IMR-90 (cell line): ENCODE data around the gene RAB3C. TPM values are rescaled to one million over a fixed set of nuclear protein-coding genes. Genes with fewer than 3 reads are reported as not detected.

Experiments
- ATAC-seq: fragments of 200-7000 bp; cut with Tn5 transposase; 2 replicates; pipeline ENCODE4 v1.9.1; 2020; ENCODE audit warnings: low read depth, mild to moderate bottlenecking, moderate library complexity
- BruUV-seq: library from RNA; stranded (reverse); fragments of 400-500 nt; replicated peaks from 2 replicates; lab custom pipeline; 2021; lab: Mats Ljungman, UMichigan
- CTCF ChIA-PET: fragments of 300-600 bp; formaldehyde crosslinking; extraction: SDS; loops from one replicate; lab custom pipeline; 2021; ENCODE audit warnings: antibody characterized with exemption; lab: Yijun Ruan, JAX
- POLR2A ChIA-PET: fragments of 300-600 bp; sonication (Branson Sonifier 250); formaldehyde crosslinking; loops from one replicate; lab custom pipeline; 2022; ENCODE audit warnings: antibody characterized with exemption; ENCODE audit not compliant: unreplicated experiment; lab: Charles Lee
- DNase-seq: peaks from one replicate; pipeline ENCODE4 v3.0.0; 2013
- H2AFZ ChIP-seq: replicated peaks from 2 replicates; pipeline ENCODE3; 2013; ENCODE audit warnings: low read length, mild to moderate bottlenecking; ENCODE audit not compliant: poor library complexity
- H2AK5ac ChIP-seq: 2 replicates; pipeline ENCODE4 v1.6.1; 2013; ENCODE audit warnings: low read depth, low read length, inconsistent platforms
- H2AK9ac ChIP-seq: replicated peaks from 2 replicates; pipeline ENCODE3; 2013; ENCODE audit warnings: mild to moderate bottlenecking, low read depth, low read length, moderate library complexity; ENCODE audit not compliant: poor library complexity
- H2BK120ac ChIP-seq: 2 replicates; pipeline ENCODE4 v1.6.1; 2013; ENCODE audit warnings: low read depth, low read length, inconsistent platforms
- H2BK15ac ChIP-seq: 3 replicates; pipeline ENCODE4 v1.6.1; 2013; ENCODE audit warnings: low read depth, low read length, inconsistent platforms
- H2BK20ac ChIP-seq: 2 replicates; pipeline ENCODE4 v1.6.1; 2013; ENCODE audit warnings: low read depth, mild to moderate bottlenecking, inconsistent platforms, low read length, moderate library complexity
- H2BK5ac ChIP-seq: 2 replicates; pipeline ENCODE4 v1.6.1; 2013; ENCODE audit warnings: mild to moderate bottlenecking, low read depth, low read length, inconsistent platforms; ENCODE audit not compliant: poor library complexity, severe bottlenecking
- H3K14ac ChIP-seq: replicated peaks from 2 replicates; pipeline ENCODE4 v1.6.1; 2013; ENCODE audit warnings: low read depth, low read length, inconsistent platforms
- H3K18ac ChIP-seq: 2 replicates; pipeline ENCODE4 v1.6.1; 2013; ENCODE audit warnings: low read depth, low read length, control low read depth
- H3K23ac ChIP-seq: 2 replicates; pipeline ENCODE4 v1.6.1; 2013; ENCODE audit warnings: low read depth, low read length, inconsistent platforms
- H3K27ac ChIP-seq: 2 replicates; pipeline ENCODE4 v1.5.1; 2013; ENCODE audit warnings: mild to moderate bottlenecking, control low read depth, low read length; ENCODE audit not compliant: insufficient read depth
- H3K27me3 ChIP-seq: 2 replicates; pipeline ENCODE4 v1.6.1; 2013; ENCODE audit warnings: low read length; ENCODE audit not compliant: control insufficient read depth, insufficient read depth
- H3K36me3 ChIP-seq: 2 replicates; pipeline ENCODE4 v1.6.1; 2013; ENCODE audit warnings: low read length, mixed read lengths; ENCODE audit not compliant: control insufficient read depth, insufficient read depth
- H3K4ac ChIP-seq: 2 replicates; pipeline ENCODE4 v1.6.1; 2013; ENCODE audit warnings: low read depth, low read length, inconsistent platforms
- H3K4me1 ChIP-seq: 2 replicates; pipeline ENCODE4 v1.6.1; 2013; ENCODE audit warnings: low read length, mixed read lengths; ENCODE audit not compliant: control insufficient read depth, insufficient read depth
- H3K4me2 ChIP-seq: 2 replicates; pipeline ENCODE4 v1.6.1; 2013; ENCODE audit warnings: low read depth, mild to moderate bottlenecking, control low read depth, low read length, moderate library complexity
- H3K4me3 ChIP-seq: 2 replicates; pipeline ENCODE4 v1.5.1; 2013; ENCODE audit warnings: low read depth, mild to moderate bottlenecking, control low read depth, low read length, moderate library complexity; ENCODE audit not compliant: insufficient read depth
- H3K56ac ChIP-seq: 2 replicates; pipeline ENCODE4 v1.6.1; 2013; ENCODE audit warnings: low read length, inconsistent platforms; ENCODE audit not compliant: insufficient read depth; ENCODE audit errors: extremely low read depth
- H3K79me1 ChIP-seq, 2 experiments: 2 replicates each; pipeline ENCODE4 v1.6.1; 2013; ENCODE audit warnings: low read length in 2 of 2, inconsistent platforms in 1 of 2, low read depth in 1 of 2
- H3K9ac ChIP-seq: 2 replicates; pipeline ENCODE4 v1.6.1; 2013; ENCODE audit warnings: low read depth, low read length, control low read depth
- H3K9me1 ChIP-seq: 2 replicates; pipeline ENCODE4 v1.6.1; 2013; ENCODE audit warnings: low read length, inconsistent platforms; ENCODE audit not compliant: insufficient read depth
- H3K9me3 ChIP-seq: 2 replicates; pipeline ENCODE4 v1.6.1; 2013; ENCODE audit warnings: low read length; ENCODE audit not compliant: control insufficient read depth, insufficient read depth
- H4K20me1 ChIP-seq: 2 replicates; pipeline ENCODE4 v1.6.1; 2013; ENCODE audit warnings: low read length, inconsistent platforms; ENCODE audit not compliant: insufficient read depth
- H4K5ac ChIP-seq: 2 replicates; pipeline ENCODE4 v1.6.1; 2013; ENCODE audit warnings: mild to moderate bottlenecking, low read depth, low read length, control low read depth
- H4K8ac ChIP-seq, 2 experiments: 2 replicates each; pipeline ENCODE4 v1.6.1; 2013; ENCODE audit warnings: low read depth in 2 of 2, low read length in 2 of 2, control low read depth in 1 of 2, inconsistent platforms in 1 of 2
- H4K91ac ChIP-seq: 2 replicates; pipeline ENCODE4 v1.6.1; 2013; ENCODE audit warnings: low read depth, low read length, inconsistent platforms; ENCODE audit not compliant: insufficient read depth
- BHLHE40 ChIP-seq: fragments of 150-350 bp; IDR thresholded peaks from 2 replicates; pipeline ENCODE4 v1.6.1; 2016; ENCODE audit warnings: mild to moderate bottlenecking, low read depth, low read length
- CHD1 ChIP-seq: IDR thresholded peaks from 2 replicates; pipeline ENCODE4 v1.6.1; 2012; ENCODE audit warnings: low read depth, low read length, improper control_type of control experiment
- FOS ChIP-seq: fragments of 150-350 bp; IDR thresholded peaks from 2 replicates; pipeline ENCODE4 v1.6.1; 2016; ENCODE audit warnings: low read depth, low read length
- NFE2L2 ChIP-seq: fragments of 150-350 bp; IDR thresholded peaks from 2 replicates; pipeline ENCODE4 v1.6.1; 2016; ENCODE audit warnings: low read depth, mild to moderate bottlenecking, low read length
- POLR2A ChIP-seq: IDR thresholded peaks from 2 replicates; pipeline ENCODE4 v1.6.1; 2012; ENCODE audit warnings: mild to moderate bottlenecking, low read depth, low read length
- RAD21 ChIP-seq: IDR thresholded peaks from 2 replicates; pipeline ENCODE4 v1.6.1; 2012; ENCODE audit warnings: low read length, improper control_type of control experiment
- RCOR1 ChIP-seq: IDR thresholded peaks from 2 replicates; pipeline ENCODE4 v1.6.1; 2012; ENCODE audit warnings: mild to moderate bottlenecking, low read length, improper control_type of control experiment; ENCODE audit not compliant: insufficient replicate concordance
- RFX5 ChIP-seq: IDR thresholded peaks from 2 replicates; pipeline ENCODE4 v1.8.0; 2012; ENCODE audit warnings: low read depth, mild to moderate bottlenecking, low read length, moderate library complexity
- SMC3 ChIP-seq: fragments of 150-350 bp; IDR thresholded peaks from 2 replicates; pipeline ENCODE4 v1.6.1; 2016; ENCODE audit warnings: low read depth, mild to moderate bottlenecking, antibody characterized with exemption, low read length, moderate library complexity
- WGBS, 2 experiments: methylation state at CpG; one replicate each; pipeline versions ENCODE4 v1.1.5 to v1.1.7; 2013; ENCODE audit warnings: missing lambda C conversion rate in 2 of 2; ENCODE audit not compliant: insufficient read length in 1 of 2; ENCODE audit errors: extremely low coverage in 2 of 2; 5-methylcytosine and 5-hydroxymethylcytosine counted together
- dilution Hi-C: fragments of 300-500 bp; cut with HindIII; formaldehyde crosslinking; loops from one replicate; pipeline ENCODE4 v1.14.3; 2018; ENCODE audit warnings: low sequenced_read_pairs; ENCODE audit not compliant: unreplicated experiment
- in situ Hi-C: fragments of 300-500 bp; cut with MboI; formaldehyde crosslinking; loops from 3 replicates; pipeline ENCODE4 v1.14.3; 2019; ENCODE audit warnings: low sequenced_read_pairs, inconsistent platforms, mixed read lengths
- intact Hi-C: fragments of 100-400 bp; cut with micrococcal nuclease; formaldehyde crosslinking; loops from 2 replicates; pipeline ENCODE4 v1.10.0; 2022
- polyA plus RNA-seq, 3 experiments: library from polyadenylated mRNA; depleted of rRNA; stranded (reverse); fragments of >200 nt; gene quantifications; 2 replicates each; pipeline ENCODE4 v1.2.3, GENCODE V29; 2012; ENCODE audit warnings: low replicate concordance in 1 of 3
- total RNA-seq: library from RNA; depleted of rRNA; stranded (reverse); fragments of >200 nt; gene quantifications from 2 replicates; pipeline ENCODE4 v1.2.3, GENCODE V29; 2012

The RAB3C gene
- total and polyA plus RNA-seq, 2 of the 4 experiments (the other 2 are of a cell fraction) = not detected

DNA sequence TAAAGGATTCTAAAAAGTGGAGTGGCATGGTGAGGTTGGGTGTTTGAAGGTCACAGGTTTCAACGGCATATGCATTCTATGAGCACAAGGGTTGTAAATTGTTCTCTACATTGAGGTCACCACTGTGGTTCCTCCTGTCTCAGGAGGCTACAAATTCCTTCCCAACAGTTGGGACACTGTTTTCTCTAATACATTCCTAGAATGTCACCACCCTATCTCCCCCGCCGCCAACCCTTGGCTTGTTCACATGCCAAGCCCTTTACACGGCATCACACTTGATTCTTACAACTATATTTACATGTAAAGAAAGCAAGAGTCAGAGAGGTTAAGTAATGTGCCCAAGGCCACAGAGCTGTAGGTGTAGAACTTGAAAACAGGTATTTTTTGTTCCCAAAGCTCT is 315.1 kb downstream of the RAB3C start:
- Histone ChIP-seq H3K4me1 (no peaks in the 10 kb centered on the region), H3K9ac (no peak overlapping the region), H2AK5ac (no peak overlapping the region), H3K4ac (no peak overlapping the region), H3K36me3 (no peaks in the 10 kb centered on the region), H3K4me3 (no peak overlapping the region), H2AFZ (no peak overlapping the region), H3K27ac (no peak overlapping the region), H2BK15ac (no peak overlapping the region), H4K5ac (no peak overlapping the region), H3K23ac (no peak overlapping the region), H3K56ac (no peak overlapping the region), H3K18ac (no peak overlapping the region), H2AK9ac (no peak overlapping the region), H3K9me1 (no peaks in the 10 kb centered on the region), H2BK5ac (no peak overlapping the region), H4K20me1 (no peaks in the 10 kb centered on the region), H4K8ac (no peak overlapping the region), H2BK20ac (no peak overlapping the region), H3K14ac (no peak overlapping the region), H2BK120ac (no peak overlapping the region), H3K9me3 (no peaks in the 10 kb centered on the region), H3K27me3 (peaks cover 10% of the 10 kb centered on the region), H4K91ac (no peak overlapping the region), H3K4me2 (no peak overlapping the region), H3K79me1 (no peaks in the 10 kb centered on the region)
- in situ Hi-C loops (loop anchor here (10.0 to 25.0 kb wide), 2 partner anchors 107 to 464 kb away; no protein-coding TSS in a partner anchor), intact Hi-C loops (no loop called here), dilution Hi-C loops (no loop called here)
- WGBS, 2 experiments = no CpG with 5 or more reads among the region's 4 CpGs
- DNase-seq (no peak), ATAC-seq (no peak)
- ChIA-PET POLR2A (no interaction called here), CTCF (interaction anchor here (1.0 kb wide), 1 partner anchor 120 kb away, joined by 3 read pairs; no protein-coding TSS in a partner anchor)
- no peak for TF ChIP-seq POLR2A
- no peak for TF ChIP-seq RCOR1
- no peak for TF ChIP-seq SMC3
- TF ChIP-seq RFX5 = no peak
- no peak for TF ChIP-seq NFE2L2
- TF ChIP-seq CHD1 = no peak
- no peak for TF ChIP-seq RAD21
- no peak for TF ChIP-seq FOS
- TF ChIP-seq BHLHE40 = no peak
- no TSS peak for BruUV-seq
